ENCODE data around the gene EPB41L4B. TPM values are rescaled to one million over a fixed set of nuclear protein-coding genes. Genes with fewer than 3 reads are reported as not detected.

EPB41L4B gene
- total RNA-seq, 1 experiment from 2014 or later: 20.2 TPM

DNA sequence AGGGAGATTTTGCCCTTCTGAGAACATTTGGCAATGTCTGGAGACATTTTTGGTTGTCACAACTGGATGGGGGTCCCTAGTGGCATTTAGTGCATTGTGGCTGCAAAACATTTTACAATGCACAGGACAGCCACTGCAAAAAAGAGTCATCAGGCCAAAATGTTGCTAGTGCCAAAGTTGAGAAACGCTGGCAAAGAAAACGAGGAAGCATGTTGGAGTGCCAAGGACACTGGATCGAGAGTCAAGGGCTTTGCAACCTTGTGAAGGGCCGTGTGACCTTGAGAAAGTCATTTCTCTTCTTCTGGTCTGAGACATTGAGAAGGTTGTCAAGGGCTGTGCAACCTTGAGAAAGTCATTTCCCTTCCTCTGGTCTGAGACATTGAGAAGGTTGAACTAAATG, 108.1 kb downstream of the EPB41L4B start:
- Mint-ChIP-seq H3K4me3 (ENCODE audit: unreplicated experiment) (no peak overlapping the region), H3K9me3 (ENCODE audit: unreplicated experiment) (no peaks in the 10 kb centered on the region), H3K27ac (ENCODE audit: low read depth, unreplicated experiment) (no peak overlapping the region), H3K4me1 (ENCODE audit: insufficient read depth, unreplicated experiment) (no peaks in the 10 kb centered on the region), H3K27me3 (ENCODE audit: insufficient read depth, unreplicated experiment) (no peaks in the 10 kb centered on the region), H3K36me3 (ENCODE audit: insufficient read depth, unreplicated experiment) (no peaks in the 10 kb centered on the region)
- no peak for DNase-seq (ENCODE audit: unreplicated experiment)
- POLR2A ChIA-PET: no interaction called here
- no TSS peak for BruUV-seq (replicated peaks)
- CTCF ChIA-PET: no interaction called here
- intact Hi-C loops (cut with micrococcal nuclease): no loop called here
- TF ChIP-seq CTCF (IDR thresholded peaks at IDR 0.05; ENCODE audit: unreplicated experiment): no peak

GRCh38 chr9:109206670-109207069, 114.2 kb downstream of the EPB41L4B start:
- Mint-ChIP-seq H3K4me3 (ENCODE audit: unreplicated experiment) (no peak overlapping the region), H3K27ac (ENCODE audit: low read depth, unreplicated experiment) (no peak overlapping the region), H3K4me1 (ENCODE audit: insufficient read depth, unreplicated experiment) (no peaks in the 10 kb centered on the region), H3K27me3 (ENCODE audit: insufficient read depth, unreplicated experiment) (no peaks in the 10 kb centered on the region), H3K9me3 (ENCODE audit: unreplicated experiment) (no peaks in the 10 kb centered on the region), H3K36me3 (ENCODE audit: insufficient read depth, unreplicated experiment) (no peaks in the 10 kb centered on the region)
- DNase-seq (ENCODE audit: unreplicated experiment): no peak
- ChIA-PET CTCF (interaction anchor here (0.6 to 3.0 kb wide), 4 partner anchors 9 to 50 kb away, joined by 3 to 11 read pairs (median 6); no protein-coding TSS in a partner anchor), POLR2A (interaction anchor here (1.2 kb wide), 1 partner anchor 87 kb away, joined by 4 read pairs; the partner anchor contains the start of gene TMEM245)
- intact Hi-C loops (cut with micrococcal nuclease): no loop called here
- TF ChIP-seq CTCF (IDR thresholded peaks at IDR 0.05; ENCODE audit: unreplicated experiment): no peak
- BruUV-seq (replicated peaks): no TSS peak

- Mint-ChIP-seq H3K9me3 (ENCODE audit: unreplicated experiment) (no peaks in the 10 kb centered on the region), H3K27ac (ENCODE audit: low read depth, unreplicated experiment) (no peak overlapping the region), H3K4me3 (ENCODE audit: unreplicated experiment) (no peak overlapping the region), H3K27me3 (ENCODE audit: insufficient read depth, unreplicated experiment) (no peaks in the 10 kb centered on the region), H3K36me3 (ENCODE audit: insufficient read depth, unreplicated experiment) (no peaks in the 10 kb centered on the region), H3K4me1 (ENCODE audit: insufficient read depth, unreplicated experiment) (no peaks in the 10 kb centered on the region)
- BruUV-seq (replicated peaks): no TSS peak
- DNase-seq (ENCODE audit: unreplicated experiment): no peak
- ChIA-PET CTCF (interaction anchor here (0.8 to 3.0 kb wide), 3 partner anchors 14 to 47 kb away, joined by 3 to 11 read pairs (median 4); no protein-coding TSS in a partner anchor), POLR2A (interaction anchor here (1.4 to 1.8 kb wide), 2 partner anchors 9 to 85 kb away, joined by 3 to 4 read pairs; no protein-coding TSS in a partner anchor)
- intact Hi-C loops (cut with micrococcal nuclease): no loop called here
- TF ChIP-seq CTCF (IDR thresholded peaks at IDR 0.05; ENCODE audit: unreplicated experiment): no peak
Measured at GRCh38 chr9:109205526-109205925, 115.3 kb downstream of the EPB41L4B start.

GRCh38 chr9:109203761-109204360, 117.0 kb downstream of the EPB41L4B start:
- Mint-ChIP-seq H3K4me1 (ENCODE audit: insufficient read depth, unreplicated experiment) (no peaks in the 10 kb centered on the region), H3K4me3 (ENCODE audit: unreplicated experiment) (no peak overlapping the region), H3K27ac (ENCODE audit: low read depth, unreplicated experiment) (no peak overlapping the region), H3K9me3 (ENCODE audit: unreplicated experiment) (no peaks in the 10 kb centered on the region), H3K27me3 (ENCODE audit: insufficient read depth, unreplicated experiment) (no peaks in the 10 kb centered on the region), H3K36me3 (ENCODE audit: insufficient read depth, unreplicated experiment) (no peaks in the 10 kb centered on the region)
- POLR2A ChIA-PET: interaction anchor here (1.8 kb wide), 1 partner anchor 10 kb away, joined by 4 read pairs; no protein-coding TSS in a partner anchor
- CTCF ChIA-PET: interaction anchor here (0.7 kb wide), 1 partner anchor 39 kb away, joined by 3 read pairs; no protein-coding TSS in a partner anchor
- DNase-seq (ENCODE audit: unreplicated experiment): no peak
- intact Hi-C loops (cut with micrococcal nuclease): no loop called here
- no peak for TF ChIP-seq CTCF (IDR thresholded peaks at IDR 0.05; ENCODE audit: unreplicated experiment)
- no TSS peak for BruUV-seq (replicated peaks)

Measured in MCF 10A (cell line).